ENCODE results near the gene ADNP2.
A peak's percentile ranks its signal among the peaks of the same experiment; 100 is the strongest.

ADNP2 gene

GRCh38 chr18:80108739-80109675, at the start of gene ADNP2:
Gene ADNP2 (plus strand): TSS chr18:80109262. CDS start chr18:80117543, 8,281 bp downstream.
- Mint-ChIP-seq H3K27ac (ENCODE audit: low read depth) (peak within 1 kb of the TSS; percentile 88), H3K4me1 (peaks cover 27% of the 10 kb centered on the region), H3K27me3 (no peaks in the 10 kb centered on the region), H3K9me3 (no peaks in the 10 kb centered on the region), H3K36me3 (ENCODE audit: insufficient read depth) (peaks cover 16% of the 10 kb centered on the region), H3K4me3 (peak within 1 kb of the TSS; percentile 76)
- DNase-seq (ENCODE audit: low spot score in 2 of 2) (peak; percentile 80 to 88), ATAC-seq (replicated peaks; ENCODE audit: extremely low read depth, poor library complexity, severe bottlenecking) (peak; percentile 82)

DNA sequence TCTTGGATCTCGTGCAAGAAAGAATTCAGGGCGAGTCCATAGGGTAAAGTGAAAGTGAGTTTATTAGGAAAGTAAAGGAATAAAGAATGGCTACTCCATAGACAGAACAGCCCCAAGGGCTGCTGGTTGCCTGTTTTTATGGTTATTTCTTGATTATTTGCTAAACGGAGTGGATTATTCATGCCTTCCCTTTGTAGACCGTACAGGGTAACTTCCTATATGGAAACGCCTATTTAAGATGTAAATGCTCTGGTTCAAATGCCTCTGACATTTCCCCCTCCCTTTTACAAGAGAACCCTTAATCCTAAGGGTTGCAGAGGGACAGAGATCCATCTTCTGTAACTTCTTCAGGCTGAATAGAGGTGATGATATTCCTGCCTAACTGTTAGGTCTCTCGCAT, 49.1 kb upstream of the ADNP2 start:
- Mint-ChIP-seq H3K4me3 (no peak overlapping the region), H3K27me3 (no peaks in the 10 kb centered on the region), H3K4me1 (no peaks in the 10 kb centered on the region), H3K27ac (ENCODE audit: low read depth) (no peak overlapping the region), H3K36me3 (ENCODE audit: insufficient read depth) (no peaks in the 10 kb centered on the region), H3K9me3 (peaks cover 8% of the 10 kb centered on the region)
- DNase-seq (ENCODE audit: low spot score in 2 of 2), result no peak
- ATAC-seq (replicated peaks; ENCODE audit: extremely low read depth, poor library complexity, severe bottlenecking), result no peak

GRCh38 chr18:80065705-80066104, 43.4 kb upstream of the ADNP2 start:
- Mint-ChIP-seq H3K4me3 (no peak overlapping the region), H3K9me3 (no peaks in the 10 kb centered on the region), H3K36me3 (ENCODE audit: insufficient read depth) (no peaks in the 10 kb centered on the region), H3K4me1 (no peaks in the 10 kb centered on the region), H3K27ac (ENCODE audit: low read depth) (no peak overlapping the region), H3K27me3 (peaks cover 11% of the 10 kb centered on the region)
- no peak for DNase-seq (ENCODE audit: low spot score in 2 of 2)
- no peak for ATAC-seq (replicated peaks; ENCODE audit: extremely low read depth, poor library complexity, severe bottlenecking)

- no peaks in the 10 kb centered on the region for H3K4me1 Mint-ChIP-seq
- no peaks in the 10 kb centered on the region for H3K36me3 Mint-ChIP-seq (ENCODE audit: insufficient read depth)
- no peak for DNase-seq (ENCODE audit: low spot score in 2 of 2)
- H3K4me3 Mint-ChIP-seq, result no peak overlapping the region
- H3K27me3 Mint-ChIP-seq, result peaks cover 11% of the 10 kb centered on the region
- no peaks in the 10 kb centered on the region for H3K9me3 Mint-ChIP-seq
- no peak for ATAC-seq (replicated peaks; ENCODE audit: extremely low read depth, poor library complexity, severe bottlenecking)
- no peak overlapping the region for H3K27ac Mint-ChIP-seq (ENCODE audit: low read depth)
Observed at GRCh38 chr18:80067321-80067720, 41.7 kb upstream of the ADNP2 start.

GRCh38 chr18:80067897-80068296, 41.2 kb upstream of the ADNP2 start:
- no peaks in the 10 kb centered on the region for H3K4me1 Mint-ChIP-seq
- H3K36me3 Mint-ChIP-seq (ENCODE audit: insufficient read depth), result no peaks in the 10 kb centered on the region
- H3K27ac Mint-ChIP-seq (ENCODE audit: low read depth), result no peak overlapping the region
- peaks cover 11% of the 10 kb centered on the region for H3K27me3 Mint-ChIP-seq
- no peak for ATAC-seq (replicated peaks; ENCODE audit: extremely low read depth, poor library complexity, severe bottlenecking)
- no peak for DNase-seq (ENCODE audit: low spot score in 2 of 2)
- no peaks in the 10 kb centered on the region for H3K9me3 Mint-ChIP-seq
- no peak overlapping the region for H3K4me3 Mint-ChIP-seq

- Mint-ChIP-seq H3K27ac (ENCODE audit: low read depth) (no peak overlapping the region), H3K4me3 (no peak overlapping the region), H3K36me3 (ENCODE audit: insufficient read depth) (no peaks in the 10 kb centered on the region), H3K4me1 (no peaks in the 10 kb centered on the region), H3K9me3 (no peaks in the 10 kb centered on the region), H3K27me3 (peaks cover 11% of the 10 kb centered on the region)
- no peak for ATAC-seq (replicated peaks; ENCODE audit: extremely low read depth, poor library complexity, severe bottlenecking)
- DNase-seq (ENCODE audit: low spot score in 2 of 2), result no peak
Observed at GRCh38 chr18:80068571-80069272, 40.3 kb upstream of the ADNP2 start.

GRCh38 chr18:80070825-80071224, 38.2 kb upstream of the ADNP2 start:
- Mint-ChIP-seq H3K36me3 (ENCODE audit: insufficient read depth) (no peaks in the 10 kb centered on the region), H3K27ac (ENCODE audit: low read depth) (no peak overlapping the region), H3K4me1 (no peaks in the 10 kb centered on the region), H3K9me3 (no peaks in the 10 kb centered on the region), H3K4me3 (no peak overlapping the region), H3K27me3 (peaks cover 11% of the 10 kb centered on the region)
- DNase-seq (ENCODE audit: low spot score in 2 of 2), result no peak
- no peak for ATAC-seq (replicated peaks; ENCODE audit: extremely low read depth, poor library complexity, severe bottlenecking)

- DNase-seq (ENCODE audit: low spot score in 2 of 2) (no peak), ATAC-seq (replicated peaks; ENCODE audit: extremely low read depth, poor library complexity, severe bottlenecking) (no peak)
- H3K27me3 Mint-ChIP-seq, result peaks cover 32% of the 10 kb centered on the region
- no peak overlapping the region for H3K27ac Mint-ChIP-seq (ENCODE audit: low read depth)
- no peaks in the 10 kb centered on the region for H3K9me3 Mint-ChIP-seq
- no peaks in the 10 kb centered on the region for H3K4me1 Mint-ChIP-seq
- no peaks in the 10 kb centered on the region for H3K36me3 Mint-ChIP-seq (ENCODE audit: insufficient read depth)
- H3K4me3 Mint-ChIP-seq, result no peak overlapping the region
Observed at GRCh38 chr18:80074183-80074582, 34.9 kb upstream of the ADNP2 start.

DNA sequence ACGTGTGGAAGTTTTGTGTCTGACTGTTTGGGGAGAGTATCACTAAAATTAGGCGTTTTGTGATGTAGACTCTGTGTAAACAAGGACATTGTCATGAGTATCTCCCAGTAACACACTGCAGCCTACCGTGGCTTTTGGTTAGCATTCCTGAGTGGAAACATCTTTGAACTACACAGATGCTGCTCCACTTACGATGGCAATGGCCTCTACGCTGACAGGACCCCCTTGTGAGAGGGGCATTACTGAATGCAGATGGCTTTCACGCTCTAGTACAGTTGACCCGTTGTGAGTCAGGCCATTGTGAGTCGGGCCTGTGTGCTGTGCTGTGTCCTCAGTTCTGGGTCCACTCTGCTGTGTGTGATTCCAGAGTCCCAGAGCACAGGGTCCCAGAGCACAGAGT, 34.4 kb upstream of the ADNP2 start:
- no peak overlapping the region for H3K27ac Mint-ChIP-seq (ENCODE audit: low read depth)

GRCh38 chr18:80075940-80076339, 33.1 kb upstream of the ADNP2 start:
- no peak overlapping the region for H3K4me3 Mint-ChIP-seq
- peaks cover 46% of the 10 kb centered on the region for H3K27me3 Mint-ChIP-seq
- ATAC-seq (replicated peaks; ENCODE audit: extremely low read depth, poor library complexity, severe bottlenecking) (no peak), DNase-seq (ENCODE audit: low spot score in 2 of 2) (no peak)
- no peaks in the 10 kb centered on the region for H3K4me1 Mint-ChIP-seq
- H3K36me3 Mint-ChIP-seq (ENCODE audit: insufficient read depth), result no peaks in the 10 kb centered on the region
- no peaks in the 10 kb centered on the region for H3K9me3 Mint-ChIP-seq
- no peak overlapping the region for H3K27ac Mint-ChIP-seq (ENCODE audit: low read depth)

More for the DNA sequence above, 34.4 kb upstream of the ADNP2 start:
- ATAC-seq (replicated peaks; ENCODE audit: extremely low read depth, poor library complexity, severe bottlenecking), result no peak
- Mint-ChIP-seq H3K9me3 (no peaks in the 10 kb centered on the region), H3K27me3 (peaks cover 37% of the 10 kb centered on the region), H3K4me3 (no peak overlapping the region), H3K4me1 (no peaks in the 10 kb centered on the region), H3K36me3 (ENCODE audit: insufficient read depth) (no peaks in the 10 kb centered on the region)
- DNase-seq (ENCODE audit: low spot score in 2 of 2), result no peak

DNA sequence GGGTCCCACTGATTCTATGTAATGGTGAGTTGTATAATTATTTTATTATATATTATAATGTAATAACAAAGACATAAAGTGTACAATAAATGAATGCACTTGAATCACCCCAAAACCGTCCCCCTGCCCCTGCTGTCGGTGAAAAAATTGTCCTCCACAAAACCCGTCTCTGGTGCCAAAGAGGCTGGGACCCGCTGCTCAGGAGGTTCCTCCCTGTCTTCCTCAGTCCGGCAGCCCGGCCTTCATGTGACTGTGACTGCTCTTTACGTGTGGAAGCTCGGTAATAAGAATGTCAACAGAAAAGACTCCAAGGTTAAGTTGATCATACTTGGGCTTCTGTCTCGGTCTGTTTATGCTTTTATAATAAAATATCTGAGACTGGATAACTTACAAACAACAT, 32.7 kb upstream of the ADNP2 start:
- ATAC-seq (replicated peaks; ENCODE audit: extremely low read depth, poor library complexity, severe bottlenecking) (no peak), DNase-seq (ENCODE audit: low spot score in 2 of 2) (no peak)
- peaks cover 50% of the 10 kb centered on the region for H3K27me3 Mint-ChIP-seq
- H3K4me1 Mint-ChIP-seq, result no peaks in the 10 kb centered on the region
- no peaks in the 10 kb centered on the region for H3K36me3 Mint-ChIP-seq (ENCODE audit: insufficient read depth)
- no peak overlapping the region for H3K4me3 Mint-ChIP-seq
- no peak overlapping the region for H3K27ac Mint-ChIP-seq (ENCODE audit: low read depth)
- no peaks in the 10 kb centered on the region for H3K9me3 Mint-ChIP-seq

DNA sequence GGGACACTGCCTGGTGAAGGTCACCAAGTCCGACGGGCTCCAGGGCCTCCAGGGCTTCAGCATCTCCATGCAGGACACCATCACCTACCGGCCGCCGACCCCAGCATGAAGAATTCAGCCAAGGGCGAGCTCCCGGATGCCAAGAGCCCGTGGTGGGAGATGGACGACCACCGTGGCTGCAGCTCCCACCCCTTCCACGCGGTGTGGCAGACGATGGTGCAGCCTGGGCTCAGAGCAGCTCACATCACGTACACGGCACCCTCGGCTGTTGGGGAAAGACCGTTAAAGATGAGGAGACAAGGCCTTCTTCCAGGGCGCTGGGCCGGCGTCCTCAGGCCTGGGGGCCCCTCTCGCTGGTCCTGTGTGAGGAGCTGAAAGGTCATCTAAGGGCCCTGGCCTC, 31.2 kb upstream of the ADNP2 start:
- no peak overlapping the region for H3K27ac Mint-ChIP-seq (ENCODE audit: low read depth)
- H3K4me1 Mint-ChIP-seq, result no peaks in the 10 kb centered on the region
- no peak overlapping the region for H3K4me3 Mint-ChIP-seq
- no peaks in the 10 kb centered on the region for H3K36me3 Mint-ChIP-seq (ENCODE audit: insufficient read depth)
- H3K27me3 Mint-ChIP-seq, result peaks cover 65% of the 10 kb centered on the region
- DNase-seq (ENCODE audit: low spot score in 2 of 2) (no peak), ATAC-seq (replicated peaks; ENCODE audit: extremely low read depth, poor library complexity, severe bottlenecking) (no peak)
- no peaks in the 10 kb centered on the region for H3K9me3 Mint-ChIP-seq

DNA sequence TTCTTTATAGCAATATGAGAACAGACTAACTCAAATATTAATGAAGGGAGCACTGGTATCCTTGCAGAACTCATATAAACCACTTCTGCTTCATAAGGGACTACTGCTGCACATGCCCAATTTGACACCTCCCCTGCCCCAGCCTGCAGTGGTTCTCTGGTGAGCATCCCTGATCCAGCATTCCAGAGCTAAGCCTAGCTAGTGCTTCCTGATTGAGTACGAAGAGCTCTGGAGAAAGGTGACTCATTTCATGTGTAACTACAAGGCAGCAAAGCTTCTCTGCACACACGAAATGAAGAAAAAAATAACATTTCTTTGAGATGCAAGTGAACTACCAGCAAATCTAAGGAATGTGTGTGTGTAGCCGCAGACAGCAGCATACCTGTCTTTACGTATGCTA, 22.8 kb upstream of the ADNP2 start:
- Mint-ChIP-seq H3K27me3 (peaks cover 49% of the 10 kb centered on the region), H3K4me3 (no peak overlapping the region), H3K36me3 (ENCODE audit: insufficient read depth) (peaks cover 2% of the 10 kb centered on the region), H3K27ac (ENCODE audit: low read depth) (no peak overlapping the region), H3K9me3 (peaks cover 11% of the 10 kb centered on the region), H3K4me1 (no peaks in the 10 kb centered on the region)
- no peak for DNase-seq (ENCODE audit: low spot score in 2 of 2)
- ATAC-seq (replicated peaks; ENCODE audit: extremely low read depth, poor library complexity, severe bottlenecking), result no peak
